Non-pigmented ciliary epithelial cell (primary cell): ENCODE data around the gene YWHAE.
"Not testable (repeated sequence)": the region's sequence is repeated elsewhere in the genome, so short reads cannot be mapped to it uniquely, and the experiment has no call there.

Experiments used
- DNase-seq: peaks from one replicate; pipeline ENCODE4 v3.0.0-alpha.2; 2010; ENCODE audit warnings: low read depth

YWHAE gene

GRCh38 chr17:1373707-1374237 is 26.2 kb downstream of the YWHAE start:
- DNase-seq, result no peak

- no peak for DNase-seq
These were observed 27.4 kb downstream of the YWHAE start for GRCh38 chr17:1372618-1373017.

GRCh38 chr17:1371893-1372590 is 28.0 kb downstream of the YWHAE start:
- DNase-seq, result no peak

GRCh38 chr17:1368588-1368987 is 31.4 kb downstream of the YWHAE start:
- DNase-seq, result no peak

GRCh38 chr17:1367351-1367745 is 32.7 kb downstream of the YWHAE start:
- DNase-seq, result no peak

GRCh38 chr17:1366234-1366633 is 33.8 kb downstream of the YWHAE start:
- DNase-seq, result no peak

GRCh38 chr17:1365445-1366039 is 34.5 kb downstream of the YWHAE start:
- peak; percentile 51 for DNase-seq

GRCh38 chr17:1362964-1363363 is 37.1 kb downstream of the YWHAE start:
- no peak for DNase-seq

- no peak for DNase-seq
These were observed 37.8 kb downstream of the YWHAE start for GRCh38 chr17:1362065-1362848.

- DNase-seq, result no peak
These were observed 39.0 kb downstream of the YWHAE start for GRCh38 chr17:1360975-1361374.

- peak; percentile 17 for DNase-seq
These were observed 39.7 kb downstream of the YWHAE start for GRCh38 chr17:1360315-1360714.

- no peak for DNase-seq
These were observed 46.0 kb downstream of the YWHAE start for GRCh38 chr17:1354030-1354429.

GRCh38 chr17:1352530-1352929 is 47.5 kb downstream of the YWHAE start:
- not testable (repeated sequence) for DNase-seq

- no peak for DNase-seq
These were observed 48.1 kb downstream of the YWHAE start for GRCh38 chr17:1351971-1352370.

- DNase-seq, result no peak
These were observed 48.7 kb downstream of the YWHAE start for GRCh38 chr17:1351275-1351674.

- DNase-seq, result no peak
These were observed 52.3 kb downstream of the YWHAE start for GRCh38 chr17:1347589-1348323.

GRCh38 chr17:1344521-1344920 is 55.5 kb downstream of the YWHAE start:
- no peak for DNase-seq

- no peak for DNase-seq
These were observed 56.5 kb downstream of the YWHAE start for GRCh38 chr17:1343554-1343953.

GRCh38 chr17:1340371-1340770 is 59.7 kb downstream of the YWHAE start:
- DNase-seq, result no peak

- DNase-seq, result no peak
These were observed 68.3 kb downstream of the YWHAE start for GRCh38 chr17:1331708-1332107.

GRCh38 chr17:1329745-1330343 is 70.2 kb downstream of the YWHAE start:
- no peak for DNase-seq

- no peak for DNase-seq
These were observed 71.6 kb downstream of the YWHAE start for GRCh38 chr17:1328437-1328836.
